Osteocyte (in vitro differentiated cells): ENCODE results near the gene CNTN5. TPM values are rescaled to one million over a fixed set of nuclear protein-coding genes. Genes with fewer than 3 reads are reported as not detected.

Experiments
- DNase-seq: peaks from one replicate; pipeline ENCODE4 v3.0.0; 2021; ENCODE audit warnings: mixed read lengths; ENCODE audit not compliant: unreplicated experiment; ENCODE audit errors: extremely low spot score
- H3K27ac Mint-ChIP-seq: one replicate; pipeline ENCODE4 v1.8.0; 2021; ENCODE audit warnings: mild to moderate bottlenecking, mixed read lengths; ENCODE audit not compliant: unreplicated experiment
- H3K27me3 Mint-ChIP-seq: one replicate; pipeline ENCODE4 v1.8.0; 2021; ENCODE audit warnings: mixed read lengths; ENCODE audit not compliant: unreplicated experiment
- H3K36me3 Mint-ChIP-seq: one replicate; pipeline ENCODE4 v1.8.0; 2021; ENCODE audit warnings: mixed read lengths; ENCODE audit not compliant: unreplicated experiment
- H3K4me1 Mint-ChIP-seq: one replicate; pipeline ENCODE4 v1.8.0; 2021; ENCODE audit warnings: mixed read lengths; ENCODE audit not compliant: unreplicated experiment
- H3K4me3 Mint-ChIP-seq: one replicate; pipeline ENCODE4 v1.8.0; 2021; ENCODE audit warnings: mild to moderate bottlenecking, moderate library complexity, mixed read lengths; ENCODE audit not compliant: unreplicated experiment
- H3K9me3 Mint-ChIP-seq: one replicate; pipeline ENCODE4 v1.8.0; 2021; ENCODE audit warnings: mixed read lengths; ENCODE audit not compliant: unreplicated experiment
- CTCF ChIP-seq: fragments of 200-600 bp; sonication (generic); IDR thresholded peaks from 2 replicates; pipeline ENCODE4 v1.5.0; 2021; ENCODE audit warnings: antibody characterized with exemption, mild to moderate bottlenecking, moderate library complexity
- total RNA-seq: library from RNA; stranded (reverse); gene quantifications from 2 replicates; pipeline ENCODE4 v1.2.1, GENCODE V29; 2021

Gene CNTN5
- total RNA-seq, 1 donor from 2014 or later = 0.30 TPM

- no peaks in the 10 kb centered on the region for H3K4me1 Mint-ChIP-seq
- H3K4me3 Mint-ChIP-seq = no peak overlapping the region
- peaks cover 4% of the 10 kb centered on the region for H3K27me3 Mint-ChIP-seq
- DNase-seq = no peak
- H3K36me3 Mint-ChIP-seq = no peaks in the 10 kb centered on the region
- H3K9me3 Mint-ChIP-seq = no peaks in the 10 kb centered on the region
- TF ChIP-seq CTCF = no peak
- H3K27ac Mint-ChIP-seq = no peak overlapping the region
These were observed 142.1 kb downstream of the CNTN5 start for GRCh38 chr11:99162819-99163218.

GRCh38 chr11:99170591-99170990 is 149.8 kb downstream of the CNTN5 start:
- DNase-seq = no peak
- no peak for TF ChIP-seq CTCF
- H3K27ac Mint-ChIP-seq = no peak overlapping the region
- peaks cover 3% of the 10 kb centered on the region for H3K27me3 Mint-ChIP-seq
- H3K9me3 Mint-ChIP-seq = no peaks in the 10 kb centered on the region
- H3K36me3 Mint-ChIP-seq = no peaks in the 10 kb centered on the region
- H3K4me3 Mint-ChIP-seq = no peak overlapping the region
- no peaks in the 10 kb centered on the region for H3K4me1 Mint-ChIP-seq

GRCh38 chr11:99171330-99171729 is 150.6 kb downstream of the CNTN5 start:
- TF ChIP-seq CTCF = no peak
- no peak overlapping the region for H3K4me3 Mint-ChIP-seq

GRCh38 chr11:99176430-99176829 is 155.7 kb downstream of the CNTN5 start:
- H3K9me3 Mint-ChIP-seq = no peaks in the 10 kb centered on the region
- H3K36me3 Mint-ChIP-seq = no peaks in the 10 kb centered on the region
- TF ChIP-seq CTCF = no peak
- no peak overlapping the region for H3K27ac Mint-ChIP-seq
- no peak overlapping the region for H3K4me3 Mint-ChIP-seq
- DNase-seq = no peak
- no peaks in the 10 kb centered on the region for H3K4me1 Mint-ChIP-seq
- H3K27me3 Mint-ChIP-seq = no peaks in the 10 kb centered on the region

More at GRCh38 chr11:99171330-99171729, 150.6 kb downstream of the CNTN5 start:
- Mint-ChIP-seq H3K36me3 (no peaks in the 10 kb centered on the region), H3K4me1 (no peaks in the 10 kb centered on the region), H3K9me3 (no peaks in the 10 kb centered on the region), H3K27me3 (peaks cover 3% of the 10 kb centered on the region), H3K27ac (no peak overlapping the region)
- no peak for DNase-seq

- Mint-ChIP-seq H3K9me3 (no peaks in the 10 kb centered on the region), H3K4me3 (no peak overlapping the region), H3K27ac (no peak overlapping the region), H3K27me3 (no peaks in the 10 kb centered on the region), H3K4me1 (no peaks in the 10 kb centered on the region), H3K36me3 (no peaks in the 10 kb centered on the region)
- no peak for TF ChIP-seq CTCF
- no peak for DNase-seq
These were observed 156.7 kb downstream of the CNTN5 start for GRCh38 chr11:99177446-99177845.
